ENCODE results near the gene DNAI2.

DNAI2 gene

GRCh38 chr17:74359916-74360315, 85.9 kb downstream of the DNAI2 start:
- H3K4me3 ChIP-seq (ENCODE audit: low read depth, low read length) = no peak overlapping the region
- no peak for TF ChIP-seq CTCF (IDR thresholded peaks at IDR 0.05; ENCODE audit: borderline replicate concordance, insufficient read depth, low read depth, low read length)

- no peak for TF ChIP-seq CTCF (IDR thresholded peaks at IDR 0.05; ENCODE audit: borderline replicate concordance, insufficient read depth, low read depth, low read length)
- H3K4me3 ChIP-seq (ENCODE audit: low read depth, low read length) = no peak overlapping the region
Observed at GRCh38 chr17:74360899-74361229, 86.8 kb downstream of the DNAI2 start.

DNA sequence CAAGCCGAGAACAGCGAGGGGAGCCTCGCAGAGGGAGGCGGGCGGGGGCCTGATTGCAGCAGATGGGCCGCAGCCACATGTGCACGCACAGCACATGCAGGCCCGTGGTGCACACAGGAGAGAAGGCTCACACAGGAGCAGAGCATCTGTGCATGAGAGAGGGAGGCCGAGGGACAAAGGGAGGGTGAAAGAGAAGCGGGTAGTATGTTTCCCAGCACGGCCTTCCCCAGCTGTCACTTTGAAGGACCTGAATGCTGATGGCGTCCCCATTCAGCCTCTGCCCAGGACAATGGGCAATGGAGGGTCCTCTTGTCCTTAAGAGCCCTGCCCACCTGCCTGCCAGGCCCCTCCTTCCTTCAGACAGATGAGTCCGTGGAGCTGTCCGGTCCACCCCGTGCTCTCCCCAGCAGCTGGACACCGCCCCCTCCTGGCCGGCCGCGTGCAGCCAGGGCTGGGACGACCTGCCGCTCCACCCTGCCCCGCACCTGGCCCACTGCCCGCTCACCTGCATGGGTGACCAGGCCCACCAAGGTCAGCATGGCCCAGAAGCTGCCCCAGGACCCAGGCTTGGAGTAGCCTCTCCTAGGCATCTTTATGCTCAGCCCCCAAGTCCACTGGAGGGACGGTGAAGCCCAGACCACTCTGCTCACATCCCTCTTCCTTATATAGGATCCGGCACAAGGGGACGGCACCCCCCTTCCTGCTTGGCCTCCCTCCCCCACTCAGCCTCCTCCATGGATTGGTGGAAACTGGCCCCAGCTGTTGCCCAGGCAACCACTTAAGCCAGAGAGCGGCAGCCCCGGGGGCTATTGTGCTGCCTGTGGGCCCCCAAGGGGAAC, 87.4 kb downstream of the DNAI2 start, which contains the start of gene BTBD17:
Gene BTBD17, minus strand, starts transcription at position 639 of the 839 bp plus-strand sequence. Its CDS starts 49 bp downstream, at position 590.
- TF ChIP-seq CTCF (IDR thresholded peaks at IDR 0.05; ENCODE audit: borderline replicate concordance, insufficient read depth, low read depth, low read length) = peak; percentile 73
- no peak within 1 kb of the TSS for H3K4me3 ChIP-seq (ENCODE audit: low read depth, low read length)

- no peak for TF ChIP-seq CTCF (IDR thresholded peaks at IDR 0.05; ENCODE audit: borderline replicate concordance, insufficient read depth, low read depth, low read length)
- no peak overlapping the region for H3K4me3 ChIP-seq (ENCODE audit: low read depth, low read length)
Observed at GRCh38 chr17:74362069-74362405, 88.0 kb downstream of the DNAI2 start.

- H3K4me3 ChIP-seq (ENCODE audit: low read depth, low read length) = no peak overlapping the region
- no peak for TF ChIP-seq CTCF (IDR thresholded peaks at IDR 0.05; ENCODE audit: borderline replicate concordance, insufficient read depth, low read depth, low read length)
Observed at GRCh38 chr17:74362810-74363498, 88.9 kb downstream of the DNAI2 start.

Data from GM12875 (cell line).